ENCODE measurements around the gene RAB7A. TPM values are rescaled to one million over a fixed set of nuclear protein-coding genes. Genes with fewer than 3 reads are reported as not detected.

Gene RAB7A
- total RNA-seq, 1 donor from 2014 or later = 43.7 TPM

- DNase-seq (ENCODE audit: low read depth) (no peak), FAIRE-seq (no peak)
- Histone ChIP-seq H3K27me3 (ENCODE audit: control insufficient read depth, insufficient read depth, low read length) (no peaks in the 10 kb centered on the region), H3K4me3 (ENCODE audit: low read depth, low read length) (no peak overlapping the region), H3K36me3 (ENCODE audit: control insufficient read depth, insufficient read depth, low read length) (no peaks in the 10 kb centered on the region)
- no peak for TF ChIP-seq CTCF (IDR thresholded peaks at IDR 0.05; ENCODE audit: insufficient read depth, low read length, severe bottlenecking)
Measured at GRCh38 chr3:128859630-128860029, 133.6 kb downstream of the RAB7A start.

GRCh38 chr3:128861491-128861890 lies 135.5 kb downstream of the RAB7A start:
- Histone ChIP-seq H3K36me3 (ENCODE audit: control insufficient read depth, insufficient read depth, low read length) (no peaks in the 10 kb centered on the region), H3K4me3 (ENCODE audit: low read depth, low read length) (no peak overlapping the region), H3K27me3 (ENCODE audit: control insufficient read depth, insufficient read depth, low read length) (no peaks in the 10 kb centered on the region)
- DNase-seq (ENCODE audit: low read depth) (no peak), FAIRE-seq (no peak)
- TF ChIP-seq CTCF (IDR thresholded peaks at IDR 0.05; ENCODE audit: insufficient read depth, low read length, severe bottlenecking) = no peak

GRCh38 chr3:128863560-128863959 lies 137.6 kb downstream of the RAB7A start:
- FAIRE-seq (no peak), DNase-seq (ENCODE audit: low read depth) (no peak)
- Histone ChIP-seq H3K36me3 (ENCODE audit: control insufficient read depth, insufficient read depth, low read length) (no peaks in the 10 kb centered on the region), H3K27me3 (ENCODE audit: control insufficient read depth, insufficient read depth, low read length) (no peaks in the 10 kb centered on the region), H3K4me3 (ENCODE audit: low read depth, low read length) (no peak overlapping the region)
- TF ChIP-seq CTCF (IDR thresholded peaks at IDR 0.05; ENCODE audit: insufficient read depth, low read length, severe bottlenecking) = peak; percentile 5

Other genes with a start within 250 kb of the RAB7A start
- gene GATA2, start 233.0 kb upstream of the RAB7A start, total RNA-seq = under 0.01 TPM in 1 of 2 replicates, not detected in the other
- gene RPN1, start 75.4 kb upstream of the RAB7A start, total RNA-seq = 506 and 514 TPM in 2 replicates
- 23.7 and 24.7 TPM in 2 replicates for gene ACAD9, start 153.4 kb downstream of the RAB7A start, total RNA-seq

Data from bronchial epithelial cell (primary cell).